HG03521 (cell line): ENCODE results near the gene SHROOM1.

Experiments
- ATAC-seq: cut with Tn5 transposase; IDR thresholded peaks from one replicate; pipeline ENCODE4 v1.9.1; 2021; ENCODE audit warnings: mild to moderate bottlenecking, moderate library complexity; ENCODE audit not compliant: unreplicated experiment

SHROOM1 gene

GRCh38 chr5:132781029-132781428 lies 49.4 kb downstream of the SHROOM1 start:
- ATAC-seq, result no peak

DNA sequence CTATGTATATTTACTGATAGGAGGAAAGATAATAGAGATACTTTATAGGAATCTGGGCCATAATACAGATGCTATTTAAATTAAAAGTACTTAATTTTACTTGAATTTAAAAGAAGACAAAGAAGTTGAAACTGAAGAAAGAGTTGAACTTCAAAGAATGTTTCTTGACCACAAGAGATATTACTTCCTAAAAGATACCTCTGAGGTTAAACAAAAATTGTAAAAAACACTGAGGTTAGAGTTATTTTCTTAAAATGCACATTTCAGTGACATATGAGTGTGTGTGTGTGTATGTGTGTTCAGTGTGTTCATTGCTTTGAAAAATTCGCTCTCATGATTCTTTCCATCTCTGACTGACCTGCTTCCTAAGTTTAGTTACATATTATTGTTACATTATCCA lies 49.9 kb downstream of the SHROOM1 start:
- ATAC-seq, result no peak

DNA sequence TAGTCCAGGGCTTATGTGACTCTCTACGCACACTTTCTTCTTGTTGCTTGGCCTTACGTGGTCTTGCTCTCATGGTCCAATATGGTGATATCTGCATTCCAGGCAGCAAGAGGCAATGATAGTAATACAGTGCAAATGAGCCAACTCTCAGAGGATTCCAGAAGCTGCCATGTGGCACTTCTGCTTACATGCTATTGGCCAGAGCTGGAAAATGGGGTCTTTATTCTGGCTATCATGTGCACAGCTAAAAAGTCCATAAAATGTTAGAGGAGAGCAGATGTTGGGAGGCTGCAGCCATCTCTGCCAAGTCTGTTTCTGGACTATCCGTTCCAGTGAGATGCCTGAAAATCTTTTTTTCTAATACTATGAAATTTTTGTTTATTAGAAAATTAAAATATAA lies 50.5 kb downstream of the SHROOM1 start:
- no peak for ATAC-seq

DNA sequence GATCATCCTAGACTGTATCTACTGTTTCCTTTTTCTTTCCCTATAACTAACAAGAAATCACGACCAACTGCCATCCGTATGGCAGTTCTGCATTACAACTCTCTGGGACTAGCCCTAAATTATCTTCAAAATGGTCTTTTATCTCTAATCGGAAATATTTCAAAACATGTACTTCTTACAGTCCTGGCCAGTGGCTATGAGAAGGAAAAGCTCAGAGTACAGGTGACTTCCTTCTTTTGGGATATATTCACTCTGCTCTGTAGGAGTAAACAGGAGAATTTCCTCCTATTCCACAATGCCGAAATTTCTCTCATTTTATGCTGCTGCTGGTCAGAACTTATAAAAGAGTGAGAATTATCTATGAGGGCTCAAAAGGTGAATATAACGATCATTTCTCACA lies 51.6 kb downstream of the SHROOM1 start:
- ATAC-seq, result no peak

GRCh38 chr5:132778129-132778528 lies 52.3 kb downstream of the SHROOM1 start:
- no peak for ATAC-seq

DNA sequence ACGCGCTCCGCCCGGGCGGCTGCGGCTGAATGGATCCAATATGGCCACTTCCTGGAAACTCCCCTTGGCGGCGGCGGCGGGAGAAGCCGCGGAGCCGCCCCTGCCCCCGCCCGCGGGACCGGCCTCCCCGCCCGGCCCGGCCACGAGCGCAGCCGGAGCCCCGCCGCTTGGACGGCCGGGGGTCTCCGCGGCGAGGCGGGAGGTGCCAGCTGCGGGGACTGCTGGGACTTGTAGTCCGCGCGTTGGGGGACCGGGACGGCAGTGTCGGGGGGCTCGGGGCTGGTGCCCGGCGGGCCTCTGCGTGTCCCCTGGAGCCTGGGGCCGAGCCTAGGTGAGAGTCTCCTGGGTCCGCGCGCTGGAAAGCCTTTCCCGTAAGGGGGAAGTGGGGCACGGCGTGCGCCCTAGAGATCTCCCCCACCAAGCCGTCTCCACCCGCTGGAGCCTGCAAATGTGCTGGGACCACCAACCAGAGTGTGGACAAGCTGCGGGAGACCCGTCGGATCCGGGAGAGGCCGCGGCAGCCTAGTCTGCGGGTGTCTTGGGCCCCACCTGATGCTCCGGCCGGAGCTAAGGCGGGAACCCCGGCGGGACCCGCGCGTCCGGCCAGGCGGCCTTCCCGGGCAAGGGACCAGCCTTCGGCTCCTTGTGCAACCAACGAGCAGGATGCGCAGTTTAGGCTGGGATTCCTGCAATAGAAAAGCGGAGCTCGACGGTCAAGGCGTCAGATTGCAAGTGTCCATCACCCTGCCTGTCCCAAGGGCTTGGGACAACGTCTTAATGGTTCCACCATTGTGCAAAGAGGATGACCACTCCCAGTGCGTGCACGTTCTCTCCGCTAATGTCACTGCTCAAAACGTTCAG lies 53.0 kb downstream of the SHROOM1 start, which contains the start of gene SEPTIN8:
TSS of gene SEPTIN8 (minus strand) at position 31 of the 861 bp plus-strand sequence. CDS start 102 bp downstream, outside the sequence.
- peak; percentile 59 for ATAC-seq

DNA sequence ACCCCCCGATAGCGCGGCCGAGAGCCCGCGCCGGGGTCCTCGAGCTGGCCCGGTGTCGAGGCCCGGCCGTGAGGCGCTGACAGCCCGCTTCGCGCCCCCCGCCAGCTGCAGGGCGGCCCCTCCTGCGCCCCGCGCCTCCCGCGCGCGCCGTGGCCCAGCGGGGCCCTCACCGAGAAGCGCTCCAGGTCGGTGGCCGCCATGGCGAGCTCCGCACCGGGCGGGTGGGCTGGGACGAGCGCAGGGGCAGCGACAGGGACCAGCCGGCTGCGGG lies 53.6 kb downstream of the SHROOM1 start:
- no peak for ATAC-seq

DNA sequence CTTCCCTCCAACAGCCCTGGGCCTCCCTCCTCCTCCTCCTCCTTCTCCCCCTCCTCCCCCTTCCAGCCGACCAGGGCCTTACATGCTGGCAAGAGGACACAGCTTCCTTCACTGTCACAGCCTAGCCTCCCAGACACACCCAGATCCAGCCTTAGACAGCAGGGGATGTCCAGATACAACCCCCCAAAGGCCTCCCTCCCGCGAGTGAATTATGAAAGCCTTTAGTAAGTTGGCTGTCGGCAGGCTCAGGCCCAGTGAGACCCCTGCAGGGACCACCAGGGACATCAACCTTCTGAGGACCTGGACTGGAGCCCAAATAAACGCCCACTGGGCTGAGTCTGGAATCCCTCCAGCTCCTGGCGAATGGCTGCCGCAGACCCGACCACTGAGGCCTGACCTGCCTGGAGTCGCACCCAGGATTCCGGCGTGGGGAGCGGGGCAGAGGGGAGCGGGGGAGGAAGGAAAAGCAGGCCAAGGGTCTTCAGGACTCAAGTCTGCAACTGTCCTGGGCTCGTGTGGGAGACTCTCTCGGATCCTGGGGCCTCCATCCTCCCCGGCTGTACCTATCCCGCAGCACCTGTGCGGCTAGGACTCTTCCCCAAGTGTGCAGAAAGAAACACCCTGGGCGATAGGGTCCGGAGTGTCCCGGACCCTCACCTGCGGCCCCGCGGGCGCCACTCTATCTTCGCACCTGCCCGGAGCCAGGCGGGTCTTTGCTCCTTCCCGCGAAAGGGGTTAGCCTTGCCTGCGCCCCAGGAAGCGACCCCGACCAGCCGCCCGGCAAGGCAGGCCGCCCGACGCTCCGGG lies 54.1 kb downstream of the SHROOM1 start:
- peak; percentile 17 for ATAC-seq

- ATAC-seq, result no peak
Measured at GRCh38 chr5:132775476-132775961, 54.9 kb downstream of the SHROOM1 start.

DNA sequence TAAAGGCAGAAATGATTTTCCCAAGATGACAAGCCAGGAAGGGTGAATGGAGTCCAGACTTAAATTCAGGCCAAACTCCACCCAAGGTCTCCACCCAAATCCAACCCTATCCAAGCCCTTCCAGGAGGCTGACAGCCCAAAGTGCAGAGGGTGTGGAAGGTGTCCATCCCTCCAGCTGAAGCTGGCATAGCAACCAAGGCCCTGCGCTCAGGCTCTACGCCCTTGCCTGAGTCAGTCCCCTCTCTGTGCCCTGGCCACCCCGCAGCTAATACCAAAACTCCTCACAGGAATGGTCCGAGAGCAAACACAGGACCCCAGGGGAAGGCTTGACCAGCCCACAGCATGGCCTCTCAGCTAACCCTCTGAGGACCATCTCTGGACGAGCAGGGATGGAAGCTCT lies 55.6 kb downstream of the SHROOM1 start:
- no peak for ATAC-seq

DNA sequence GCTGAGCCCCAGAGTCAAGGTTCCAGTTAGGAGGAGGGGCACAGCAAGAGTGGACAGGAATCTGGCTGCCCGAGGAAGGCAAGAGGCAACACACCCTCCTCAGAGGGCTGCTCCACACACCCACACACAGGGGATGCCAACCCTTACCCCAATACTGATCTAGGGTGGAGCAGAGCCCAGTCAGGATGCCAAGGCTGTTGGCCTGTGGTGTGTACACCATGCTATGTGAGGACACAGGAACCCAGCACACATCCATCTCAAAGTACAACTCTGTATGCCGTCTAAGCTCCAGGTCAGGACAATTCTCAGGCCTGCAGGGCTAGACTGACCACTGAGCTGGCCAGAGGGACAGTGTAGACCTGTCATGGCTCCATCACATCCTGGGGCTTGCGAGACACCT lies 56.0 kb downstream of the SHROOM1 start:
- ATAC-seq, result no peak

DNA sequence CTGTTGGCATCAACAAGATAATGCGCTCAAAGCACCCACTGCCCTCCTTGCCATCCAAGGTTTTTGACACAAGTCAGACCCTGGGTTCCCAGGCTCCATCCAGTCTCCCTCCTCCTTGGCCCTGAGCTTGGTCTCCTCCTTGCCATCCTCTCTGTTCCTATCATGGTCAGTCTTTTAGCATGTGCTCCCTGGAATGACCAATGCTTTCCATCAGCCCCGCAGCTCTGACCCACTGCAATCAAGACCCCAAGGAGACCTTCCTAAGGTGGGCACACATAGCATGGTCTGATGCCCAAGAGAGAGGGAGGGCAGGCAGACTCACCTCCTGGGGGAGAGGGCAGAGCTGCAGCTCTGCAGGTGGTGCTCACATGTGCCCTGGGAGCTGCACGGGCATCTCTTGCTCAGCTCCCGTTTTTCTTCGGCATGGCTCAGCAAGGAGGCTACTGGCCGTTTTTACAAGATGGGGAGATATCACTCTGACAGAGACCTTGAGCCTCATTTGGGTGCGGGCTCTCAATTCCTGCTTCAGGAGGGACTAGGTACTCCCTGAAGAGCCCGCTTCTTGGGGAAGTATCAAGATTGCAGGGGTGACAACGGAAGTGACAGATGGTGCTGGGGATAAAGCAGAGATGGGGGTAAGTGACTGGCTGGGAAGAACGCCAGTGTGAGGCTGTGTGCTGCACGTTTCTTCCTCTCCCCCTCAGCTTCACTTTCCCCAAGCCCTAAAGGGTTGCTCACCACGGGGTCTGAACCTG lies 56.7 kb downstream of the SHROOM1 start:
- no peak for ATAC-seq

DNA sequence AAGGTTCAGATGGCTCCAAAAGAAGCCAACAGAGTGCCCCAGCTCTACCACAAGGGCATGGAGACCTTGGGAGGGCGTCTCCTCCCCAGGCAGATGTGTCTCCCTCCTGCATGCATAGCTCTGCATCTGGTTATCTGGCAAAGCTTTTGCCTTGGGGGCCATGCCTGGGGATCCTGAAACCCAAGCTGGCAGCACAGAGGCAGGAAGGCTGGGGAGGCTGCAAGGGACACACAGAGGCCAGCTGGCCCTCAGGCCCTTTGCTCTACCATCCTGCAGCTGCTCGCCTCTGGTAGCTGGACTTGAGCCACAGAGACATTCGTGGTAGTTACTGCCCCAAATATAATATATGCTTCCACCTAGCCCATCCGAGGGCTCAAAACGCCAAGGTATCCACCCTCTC lies 57.3 kb downstream of the SHROOM1 start:
- no peak for ATAC-seq

GRCh38 chr5:132772291-132773070 lies 58.0 kb downstream of the SHROOM1 start:
- no peak for ATAC-seq
